Measurements from ENCODE around the gene ZP1. TPM values are rescaled to one million over a fixed set of nuclear protein-coding genes. Genes with fewer than 3 reads are reported as not detected.

Gene ZP1
- total RNA-seq, 1 donor from 2014 or later, result not detected

DNA sequence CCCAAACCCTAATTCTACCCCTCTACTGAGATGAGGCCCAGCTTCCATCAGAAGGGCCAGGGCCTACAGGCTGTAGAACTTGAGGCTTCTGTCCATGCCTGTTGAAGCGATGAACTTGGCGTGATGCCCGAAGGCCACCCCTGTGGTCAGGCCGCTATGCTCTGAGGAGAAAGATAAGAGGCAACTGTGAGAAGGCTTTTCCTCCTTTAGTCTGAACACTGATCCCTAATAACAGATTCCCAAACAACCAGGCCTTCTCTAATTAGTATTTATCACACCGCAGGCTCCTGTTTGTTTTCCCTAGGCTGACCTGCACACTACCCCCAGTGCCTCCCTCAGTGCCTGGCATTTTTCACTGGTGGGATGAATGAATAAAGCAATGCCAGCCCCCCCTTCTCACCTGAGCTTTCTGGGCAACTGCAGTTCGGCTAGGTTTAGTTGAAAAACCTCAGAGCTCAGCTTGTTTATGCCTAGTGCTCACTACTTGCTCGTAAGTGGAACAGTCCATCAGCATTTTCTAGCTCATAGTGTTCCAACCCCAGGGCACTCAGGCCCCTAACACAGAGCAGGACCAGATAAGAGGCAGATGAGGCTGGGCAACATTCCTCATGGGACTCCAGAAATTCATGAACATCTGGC is 23.9 kb downstream of the ZP1 start:
- Histone ChIP-seq H3K27me3 (ENCODE audit: control insufficient read depth, insufficient read depth, low read length) (no peaks in the 10 kb centered on the region), H3K4me3 (ENCODE audit: low read depth, low read length) (no peak overlapping the region), H3K36me3 (ENCODE audit: control insufficient read depth, insufficient read depth, low read length) (no peaks in the 10 kb centered on the region)
- DNase-seq (ENCODE audit: low read depth), result no peak
- TF ChIP-seq, protein P1, sequence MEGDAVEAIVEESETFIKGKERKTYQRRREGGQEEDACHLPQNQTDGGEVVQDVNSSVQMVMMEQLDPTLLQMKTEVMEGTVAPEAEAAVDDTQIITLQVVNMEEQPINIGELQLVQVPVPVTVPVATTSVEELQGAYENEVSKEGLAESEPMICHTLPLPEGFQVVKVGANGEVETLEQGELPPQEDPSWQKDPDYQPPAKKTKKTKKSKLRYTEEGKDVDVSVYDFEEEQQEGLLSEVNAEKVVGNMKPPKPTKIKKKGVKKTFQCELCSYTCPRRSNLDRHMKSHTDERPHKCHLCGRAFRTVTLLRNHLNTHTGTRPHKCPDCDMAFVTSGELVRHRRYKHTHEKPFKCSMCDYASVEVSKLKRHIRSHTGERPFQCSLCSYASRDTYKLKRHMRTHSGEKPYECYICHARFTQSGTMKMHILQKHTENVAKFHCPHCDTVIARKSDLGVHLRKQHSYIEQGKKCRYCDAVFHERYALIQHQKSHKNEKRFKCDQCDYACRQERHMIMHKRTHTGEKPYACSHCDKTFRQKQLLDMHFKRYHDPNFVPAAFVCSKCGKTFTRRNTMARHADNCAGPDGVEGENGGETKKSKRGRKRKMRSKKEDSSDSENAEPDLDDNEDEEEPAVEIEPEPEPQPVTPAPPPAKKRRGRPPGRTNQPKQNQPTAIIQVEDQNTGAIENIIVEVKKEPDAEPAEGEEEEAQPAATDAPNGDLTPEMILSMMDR (IDR thresholded peaks at IDR 0.05; ENCODE audit: insufficient read depth, low read length, poor library complexity, severe bottlenecking), result no peak

DNA sequence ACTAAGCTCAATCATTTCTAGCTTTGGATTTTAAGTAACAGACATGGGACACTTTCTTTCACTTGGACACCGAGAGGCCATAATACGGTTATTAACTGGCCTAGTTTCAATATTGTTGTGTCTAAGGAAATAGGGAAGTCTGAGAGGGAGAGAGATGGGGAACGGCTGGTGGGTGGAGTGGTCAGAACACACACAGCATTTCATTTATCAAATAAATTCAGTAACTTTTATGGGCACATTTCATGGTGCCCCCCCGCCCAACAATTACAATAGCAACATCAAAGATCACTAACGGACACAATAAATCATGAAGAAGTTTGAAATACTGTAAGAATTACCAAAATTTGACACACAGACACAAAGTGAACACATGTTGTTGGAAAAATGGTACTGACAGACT is 28.3 kb downstream of the ZP1 start:
- Histone ChIP-seq H3K27me3 (ENCODE audit: control insufficient read depth, insufficient read depth, low read length) (no peaks in the 10 kb centered on the region), H3K4me3 (ENCODE audit: low read depth, low read length) (no peak overlapping the region), H3K36me3 (ENCODE audit: control insufficient read depth, insufficient read depth, low read length) (peaks cover 6% of the 10 kb centered on the region)
- no peak for DNase-seq (ENCODE audit: low read depth)
- TF ChIP-seq, protein P1 (IDR thresholded peaks at IDR 0.05; ENCODE audit: insufficient read depth, low read length, poor library complexity, severe bottlenecking), result no peak

DNA sequence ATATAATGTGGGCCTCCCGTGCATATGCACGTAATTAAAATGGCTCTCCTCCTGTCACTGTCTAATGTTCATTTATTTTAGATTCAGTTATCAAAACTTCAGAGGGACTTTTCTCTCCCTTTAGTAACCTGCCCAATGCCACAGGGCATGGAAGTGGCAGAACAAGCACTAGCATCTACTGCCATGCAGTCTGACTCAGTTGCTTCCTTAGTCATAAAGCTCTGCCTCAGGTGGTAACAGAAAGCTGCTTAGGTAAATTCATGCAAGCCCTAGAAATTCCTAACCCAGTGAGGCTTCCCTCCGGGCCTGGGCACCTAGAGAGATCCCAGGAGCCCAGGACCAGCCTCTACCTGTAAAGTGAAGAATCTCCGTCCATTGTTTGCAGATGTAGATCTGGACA is 30.2 kb downstream of the ZP1 start:
- Histone ChIP-seq H3K4me3 (ENCODE audit: low read depth, low read length) (no peak overlapping the region), H3K36me3 (ENCODE audit: control insufficient read depth, insufficient read depth, low read length) (peaks cover 7% of the 10 kb centered on the region), H3K27me3 (ENCODE audit: control insufficient read depth, insufficient read depth, low read length) (no peaks in the 10 kb centered on the region)
- TF ChIP-seq, protein P1 (IDR thresholded peaks at IDR 0.05; ENCODE audit: insufficient read depth, low read length, poor library complexity, severe bottlenecking), result no peak
- no peak for DNase-seq (ENCODE audit: low read depth)

DNA sequence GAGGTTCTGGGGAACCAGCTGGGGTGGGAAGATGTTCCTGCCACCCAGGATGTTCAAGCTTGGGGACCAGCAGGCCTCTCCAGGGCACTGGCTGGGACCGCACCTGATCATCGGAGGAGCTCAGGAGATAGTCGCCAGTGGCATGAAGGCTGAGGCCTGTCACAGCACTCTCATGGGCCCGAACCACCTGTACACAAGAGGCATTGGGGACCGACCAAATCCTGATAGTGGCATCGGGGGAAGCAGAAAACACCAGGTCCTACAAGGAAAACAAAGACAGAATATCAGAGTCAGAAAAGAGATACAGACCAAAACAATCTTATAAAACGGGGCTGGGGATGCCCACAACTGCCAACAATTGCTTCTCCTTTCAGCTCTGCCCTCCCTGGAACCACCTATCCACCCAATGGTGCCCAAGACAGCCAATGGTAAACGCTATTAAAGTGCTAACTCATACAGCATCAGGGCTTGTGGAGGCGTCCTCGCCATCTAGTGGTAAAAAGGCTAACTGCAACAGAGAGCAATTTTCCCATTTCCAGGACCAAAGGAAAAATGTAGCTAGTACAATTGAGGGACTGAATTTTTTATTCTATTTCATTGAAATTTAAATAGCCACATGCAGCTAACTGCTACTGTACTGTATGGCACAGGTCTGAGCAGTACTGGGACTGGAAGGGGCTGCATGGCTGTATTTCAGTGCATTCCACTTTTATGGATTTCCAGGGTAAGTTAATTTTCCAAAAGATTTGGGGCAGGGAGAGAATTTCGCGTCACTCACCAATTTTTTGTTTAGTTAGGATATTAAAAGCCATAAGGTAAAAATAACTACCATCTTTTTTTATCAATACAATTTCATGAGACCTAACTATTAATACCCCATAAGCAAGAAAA is 31.9 kb downstream of the ZP1 start:
- no peak for DNase-seq (ENCODE audit: low read depth)
- Histone ChIP-seq H3K4me3 (ENCODE audit: low read depth, low read length) (no peak overlapping the region), H3K27me3 (ENCODE audit: control insufficient read depth, insufficient read depth, low read length) (no peaks in the 10 kb centered on the region), H3K36me3 (ENCODE audit: control insufficient read depth, insufficient read depth, low read length) (peaks cover 7% of the 10 kb centered on the region)
- TF ChIP-seq, protein P1 (IDR thresholded peaks at IDR 0.05; ENCODE audit: insufficient read depth, low read length, poor library complexity, severe bottlenecking), result peak; percentile 90

- no peak for DNase-seq (ENCODE audit: low read depth)
- TF ChIP-seq, protein P1 (IDR thresholded peaks at IDR 0.05; ENCODE audit: insufficient read depth, low read length, poor library complexity, severe bottlenecking), result no peak
- Histone ChIP-seq H3K4me3 (ENCODE audit: low read depth, low read length) (no peak overlapping the region), H3K27me3 (ENCODE audit: control insufficient read depth, insufficient read depth, low read length) (no peaks in the 10 kb centered on the region), H3K36me3 (ENCODE audit: control insufficient read depth, insufficient read depth, low read length) (peaks cover 7% of the 10 kb centered on the region)
These were observed 32.6 kb downstream of the ZP1 start for GRCh38 chr11:60899977-60900376.
